H9 (cell line): Measurements from ENCODE around the gene MRRF. TPM values are rescaled to one million over a fixed set of nuclear protein-coding genes. Genes with fewer than 3 reads are reported as not detected.

Experiments
- DNase-seq: peaks from one replicate; pipeline ENCODE4 v3.0.0-alpha.2; 2017
- H2AFZ ChIP-seq: one replicate; pipeline ENCODE4 v1.6.1; 2013; ENCODE audit warnings: mild to moderate bottlenecking, low read length, control low read depth, moderate library complexity
- H2AK5ac ChIP-seq: 2 replicates; pipeline ENCODE4 v1.6.1; 2013; ENCODE audit warnings: low read length, control low read depth, mixed read lengths; ENCODE audit not compliant: insufficient read length
- H2BK120ac ChIP-seq: one replicate; pipeline ENCODE4 v1.6.1; 2013; ENCODE audit warnings: low read depth, mild to moderate bottlenecking, low read length, control low read depth, inconsistent platforms; ENCODE audit not compliant: poor library complexity, severe bottlenecking
- H2BK12ac ChIP-seq: 2 replicates; pipeline ENCODE4 v1.6.1; 2013; ENCODE audit warnings: low read length, control low read depth, mixed read lengths, low read depth; ENCODE audit not compliant: insufficient read length
- H2BK15ac ChIP-seq: 2 replicates; pipeline ENCODE4 v1.6.1; 2013; ENCODE audit warnings: low read depth, low read length, control low read depth
- H2BK20ac ChIP-seq: one replicate; pipeline ENCODE4 v1.6.1; 2013; ENCODE audit warnings: low read depth, mild to moderate bottlenecking, low read length, control low read depth, inconsistent platforms; ENCODE audit not compliant: poor library complexity, severe bottlenecking
- H2BK5ac ChIP-seq: 2 replicates; pipeline ENCODE4 v1.6.1; 2013; ENCODE audit warnings: low read length, control low read depth, mixed read lengths; ENCODE audit not compliant: insufficient read length
- H3K14ac ChIP-seq: 2 replicates; pipeline ENCODE4 v1.6.1; 2013; ENCODE audit warnings: low read length, control low read depth; ENCODE audit not compliant: insufficient read depth
- H3K18ac ChIP-seq: 2 replicates; pipeline ENCODE4 v1.6.1; 2013; ENCODE audit warnings: low read depth, mild to moderate bottlenecking, mixed read lengths, low read length, control low read depth; ENCODE audit not compliant: insufficient read length
- H3K23ac ChIP-seq: 2 replicates; pipeline ENCODE4 v1.6.1; 2013; ENCODE audit warnings: low read length, control low read depth, mixed read lengths, low read depth; ENCODE audit not compliant: insufficient read length
- H3K23me2 ChIP-seq: 2 replicates; pipeline ENCODE4 v1.6.1; 2013; ENCODE audit warnings: low read depth, mild to moderate bottlenecking, mixed read lengths, low read length, control low read depth; ENCODE audit not compliant: insufficient read length, poor library complexity, severe bottlenecking
- H3K27ac ChIP-seq: 2 replicates; pipeline ENCODE4 v1.5.1; 2013; ENCODE audit warnings: low read length, control low read depth, mixed read lengths, low read depth; ENCODE audit not compliant: insufficient read length
- H3K27me3 ChIP-seq: 2 replicates; pipeline ENCODE4 v1.6.1; 2013; ENCODE audit warnings: low read length, control low read depth, inconsistent platforms; ENCODE audit not compliant: insufficient read depth
- H3K4ac ChIP-seq: 2 replicates; pipeline ENCODE4 v1.6.1; 2013; ENCODE audit warnings: low read depth, mild to moderate bottlenecking, control low read depth, inconsistent platforms, low read length, moderate library complexity
- H3K4me1 ChIP-seq: 2 replicates; pipeline ENCODE4 v1.6.1; 2013; ENCODE audit warnings: low read length, control low read depth, inconsistent platforms; ENCODE audit not compliant: insufficient read depth
- H3K4me2 ChIP-seq: 2 replicates; pipeline ENCODE4 v1.6.1; 2013; ENCODE audit warnings: low read length, control low read depth, mixed read lengths; ENCODE audit not compliant: insufficient read length, insufficient read depth
- H3K56ac ChIP-seq: 2 replicates; pipeline ENCODE4 v1.6.1; 2013; ENCODE audit warnings: low read depth, mild to moderate bottlenecking, mixed read lengths, low read length, control low read depth; ENCODE audit not compliant: insufficient read length
- H3K79me1 ChIP-seq: 2 replicates; pipeline ENCODE4 v1.6.1; 2013; ENCODE audit warnings: low read depth, mild to moderate bottlenecking, moderate library complexity, low read length, control low read depth, inconsistent platforms; ENCODE audit not compliant: insufficient read depth, poor library complexity, severe bottlenecking
- H3K79me2 ChIP-seq: 2 replicates; pipeline ENCODE4 v1.6.1; 2013; ENCODE audit warnings: low read length, control low read depth, inconsistent platforms; ENCODE audit not compliant: insufficient read depth
- H3K9ac ChIP-seq: 2 replicates; pipeline ENCODE4 v1.6.1; 2013; ENCODE audit warnings: low read length, control low read depth, mixed read lengths; ENCODE audit not compliant: insufficient read length; ENCODE audit errors: extremely low read depth
- H3K9me3 ChIP-seq: one replicate; pipeline ENCODE4 v1.6.1; 2013; ENCODE audit warnings: low read depth, low read length, inconsistent platforms; ENCODE audit not compliant: control insufficient read depth
- H3T11ph ChIP-seq: one replicate; pipeline ENCODE4 v1.6.1; 2013; ENCODE audit warnings: mild to moderate bottlenecking, low read length, control low read depth, inconsistent platforms
- H4K20me1 ChIP-seq: one replicate; pipeline ENCODE4 v1.6.1; 2013; ENCODE audit not compliant: control insufficient read depth, insufficient read length, insufficient read depth
- H4K5ac ChIP-seq: 2 replicates; pipeline ENCODE4 v1.6.1; 2013; ENCODE audit warnings: low read depth, mild to moderate bottlenecking, mixed read lengths, low read length, control low read depth; ENCODE audit not compliant: insufficient read length
- H4K8ac ChIP-seq: replicated peaks from 2 replicates; pipeline ENCODE4 v1.6.1; 2013; ENCODE audit warnings: low read length, control low read depth, mixed read lengths, low read depth; ENCODE audit not compliant: insufficient read length
- H4K91ac ChIP-seq: 2 replicates; pipeline ENCODE4 v1.6.1; 2013; ENCODE audit warnings: low read depth, mild to moderate bottlenecking, moderate library complexity, mixed read lengths, low read length, control low read depth; ENCODE audit not compliant: insufficient read length
- H3K27ac Mint-ChIP-seq, 3 experiments: 2 replicates in 2 of 3; 3 replicates in 1 of 3; pipeline ENCODE4 v1.8.0; 2020 to 2021; ENCODE audit warnings: mixed read lengths in 3 of 3, mild to moderate bottlenecking in 1 of 3, moderate library complexity in 1 of 3
- H3K27me3 Mint-ChIP-seq: 2 replicates; pipeline ENCODE4 v1.8.0; 2021; ENCODE audit warnings: low read depth, mild to moderate bottlenecking, moderate library complexity, mixed read lengths
- H3K36me3 Mint-ChIP-seq, 3 experiments: 2 replicates in 2 of 3; 3 replicates in 1 of 3; pipeline ENCODE4 v1.8.0; 2020 to 2021; ENCODE audit warnings: low read depth in 3 of 3, mixed read lengths in 3 of 3; ENCODE audit not compliant: insufficient read depth in 1 of 3
- H3K4me1 Mint-ChIP-seq, 2 experiments: 2 replicates each; pipeline ENCODE4 v1.8.0; 2020; ENCODE audit warnings: mixed read lengths in 2 of 2
- H3K4me3 Mint-ChIP-seq, 2 experiments: 2 replicates in 1 of 2; 3 replicates in 1 of 2; pipeline ENCODE4 v1.8.0; 2020 to 2021; ENCODE audit warnings: mild to moderate bottlenecking in 2 of 2, mixed read lengths in 2 of 2, moderate library complexity in 1 of 2
- H3K9me3 Mint-ChIP-seq, 2 experiments: 2 replicates in 1 of 2; 3 replicates in 1 of 2; pipeline ENCODE4 v1.8.0; 2020; ENCODE audit warnings: mild to moderate bottlenecking in 2 of 2, mixed read lengths in 2 of 2, moderate library complexity in 1 of 2
- CTCF ChIP-seq: fragments of 200-600 bp; sonication (generic); conservative IDR thresholded peaks from 3 replicates; pipeline ENCODE4 v1.8.0; 2021; ENCODE audit warnings: antibody characterized with exemption, mild to moderate bottlenecking
- WGBS: extraction: QIAGEN DNeasy Blood & Tissue Kit; methylation state at CpG from one replicate; pipeline ENCODE4 v1.1.7; 2013; ENCODE audit warnings: missing lambda C conversion rate, low lambda C conversion rate, mixed read lengths; ENCODE audit not compliant: insufficient read length; ENCODE audit errors: extremely low coverage; 5-methylcytosine and 5-hydroxymethylcytosine counted together
- total RNA-seq: library from RNA; stranded (reverse); gene quantifications from 2 replicates; pipeline ENCODE4 v1.2.1, GENCODE V29; 2021

MRRF gene
- total RNA-seq, 1 experiment from 2014 or later, result 33.7 TPM

GRCh38 chr9:122263699-122264349 lies 858 bp upstream of the MRRF start:
- Histone ChIP-seq H2AFZ (no peak overlapping the region), H4K91ac (no peak overlapping the region), H3K4ac (no peak overlapping the region), H2BK12ac (no peak overlapping the region), H2BK15ac (no peak overlapping the region), H4K20me1 (no peaks in the 10 kb centered on the region), H3K79me2 (peaks cover 6% of the 10 kb centered on the region; the same call in 1 of the 2 replicates), H3K4me1 (no peaks in the 10 kb centered on the region), H2BK20ac (no peak overlapping the region), H3K4me2 (peak overlapping the region; percentile 98), H3K27me3 (no peaks in the 10 kb centered on the region), H2AK5ac (no peak overlapping the region), H3K18ac (no peak overlapping the region), H3K79me1 (peaks cover 7% of the 10 kb centered on the region), H2BK120ac (no peak overlapping the region), H3T11ph (no peak overlapping the region), H3K9ac (peak overlapping the region; percentile 83), H4K5ac (no peak overlapping the region), H3K27ac (peak overlapping the region; percentile 7), H2BK5ac (no peak overlapping the region), H3K23ac (no peak overlapping the region), H3K56ac (no peak overlapping the region), H3K14ac (no peak overlapping the region), H4K8ac (no peak overlapping the region), H3K23me2 (peaks cover 11% of the 10 kb centered on the region), H3K9me3 (no peaks in the 10 kb centered on the region)
- H3K9me3 Mint-ChIP-seq, result no peaks in the 10 kb centered on the region
- peak overlapping the region; percentile 99 to 100 (median 99); a peak in 5 of 7 replicates for H3K27ac Mint-ChIP-seq
- H3K4me1 Mint-ChIP-seq, result peaks cover 12 to 13% of the 10 kb centered on the region in 2 experiments; a peak in 3 of 4 replicates
- peak overlapping the region; percentile 97 to 98 for H3K4me3 Mint-ChIP-seq
- H3K36me3 Mint-ChIP-seq, result peaks cover 3 to 28% (median 13%) of the 10 kb centered on the region in 3 experiments; a peak in 6 of 7 replicates
- DNase-seq, result no peak
- TF ChIP-seq CTCF, result no peak
- no CpG with 5 or more reads among the region's 13 CpGs for WGBS
- H3K27me3 Mint-ChIP-seq, result no peaks in the 10 kb centered on the region
